Trophoblast cell (in vitro differentiated cells and primary cell): ENCODE measurements around the gene SIMC1.
"Not testable (repeated sequence)": the region's sequence is repeated elsewhere in the genome, so short reads cannot be mapped to it uniquely, and the experiment has no call there.

Source experiments
- DNase-seq, 2 donors: peaks; one replicate each; pipeline ENCODE4 v3.0.0-alpha.2; 2016
- H2AFZ ChIP-seq: 2 replicates; pipeline ENCODE4 v1.6.1; 2013; ENCODE audit warnings: low read length, moderate library complexity, mild to moderate bottlenecking; ENCODE audit not compliant: insufficient read depth, poor library complexity
- H2AK5ac ChIP-seq: 2 replicates; pipeline ENCODE4 v1.6.1; 2013; ENCODE audit warnings: mild to moderate bottlenecking, low read length
- H2BK120ac ChIP-seq: 2 replicates; pipeline ENCODE4 v1.6.1; 2013; ENCODE audit warnings: low read length, mild to moderate bottlenecking, moderate library complexity; ENCODE audit not compliant: insufficient read depth, poor library complexity
- H2BK12ac ChIP-seq: 2 replicates; pipeline ENCODE4 v1.6.1; 2013; ENCODE audit warnings: mild to moderate bottlenecking, low read length, moderate library complexity
- H2BK5ac ChIP-seq: 2 replicates; pipeline ENCODE4 v1.6.1; 2013; ENCODE audit warnings: low read length, low read depth, moderate library complexity, mild to moderate bottlenecking; ENCODE audit not compliant: poor library complexity
- H3K14ac ChIP-seq: 2 replicates; pipeline ENCODE4 v1.6.1; 2013; ENCODE audit warnings: mild to moderate bottlenecking, low read length
- H3K18ac ChIP-seq: 2 replicates; pipeline ENCODE4 v1.6.1; 2013; ENCODE audit warnings: mild to moderate bottlenecking, low read length
- H3K23ac ChIP-seq: 2 replicates; pipeline ENCODE4 v1.6.1; 2013; ENCODE audit warnings: low read length
- H3K27ac ChIP-seq: 2 replicates; pipeline ENCODE4 v1.5.1; 2013; ENCODE audit warnings: low read depth, mild to moderate bottlenecking, inconsistent platforms, low read length, moderate library complexity
- H3K27me3 ChIP-seq: 2 replicates; pipeline ENCODE4 v1.6.1; 2013; ENCODE audit warnings: inconsistent platforms, mild to moderate bottlenecking, low read length, moderate library complexity; ENCODE audit not compliant: insufficient read depth
- H3K36me3 ChIP-seq, 2 experiments: 1 replicate in 1 of 2; 2 replicates in 1 of 2; pipeline ENCODE4 v1.6.1; 2013; ENCODE audit warnings: low read length in 2 of 2, mild to moderate bottlenecking in 2 of 2, moderate library complexity in 1 of 2; ENCODE audit not compliant: insufficient read depth in 2 of 2, control insufficient read depth in 1 of 2
- H3K4ac ChIP-seq: 2 replicates; pipeline ENCODE4 v1.6.1; 2013; ENCODE audit warnings: low read depth, mild to moderate bottlenecking, low read length, moderate library complexity
- H3K4me1 ChIP-seq, 2 experiments: 1 replicate in 1 of 2; 2 replicates in 1 of 2; pipeline ENCODE4 v1.6.1; 2013; ENCODE audit warnings: low read length in 2 of 2, mild to moderate bottlenecking in 2 of 2, moderate library complexity in 1 of 2; ENCODE audit not compliant: insufficient read depth in 2 of 2, control insufficient read depth in 1 of 2
- H3K4me2 ChIP-seq: 2 replicates; pipeline ENCODE4 v1.6.1; 2013; ENCODE audit warnings: inconsistent platforms, mild to moderate bottlenecking, low read length, moderate library complexity
- H3K4me3 ChIP-seq: 2 replicates; pipeline ENCODE4 v1.5.1; 2013; ENCODE audit warnings: mild to moderate bottlenecking, low read depth, low read length, inconsistent platforms
- H3K79me1 ChIP-seq: one replicate; pipeline ENCODE4 v1.6.1; 2013; ENCODE audit warnings: low read length
- H3K79me2 ChIP-seq: 2 replicates; pipeline ENCODE4 v1.6.1; 2013; ENCODE audit warnings: low read length, mild to moderate bottlenecking; ENCODE audit not compliant: control insufficient read depth, insufficient read depth, poor library complexity
- H3K9ac ChIP-seq: 2 replicates; pipeline ENCODE4 v1.6.1; 2013; ENCODE audit warnings: mild to moderate bottlenecking, low read length
- H3K9me3 ChIP-seq: 2 replicates; pipeline ENCODE4 v1.6.1; 2013; ENCODE audit warnings: low read depth, mild to moderate bottlenecking, control low read depth, inconsistent platforms, low read length; ENCODE audit not compliant: insufficient read depth
- H4K12ac ChIP-seq: 2 replicates; pipeline ENCODE4 v1.6.1; 2013; ENCODE audit warnings: low read depth, mild to moderate bottlenecking, low read length, moderate library complexity
- H4K8ac ChIP-seq: 2 replicates; pipeline ENCODE4 v1.6.1; 2013; ENCODE audit warnings: low read depth, mild to moderate bottlenecking, low read length, moderate library complexity
- H4K91ac ChIP-seq: one replicate; pipeline ENCODE4 v1.6.1; 2013; ENCODE audit warnings: low read depth, mild to moderate bottlenecking, low read length, moderate library complexity
- WGBS: extraction: QIAGEN DNeasy Blood & Tissue Kit; methylation state at CpG from one replicate; pipeline ENCODE4 v1.1.7; 2013; ENCODE audit warnings: missing lambda C conversion rate; ENCODE audit not compliant: insufficient read length, insufficient coverage; ENCODE audit errors: extremely low coverage; 5-methylcytosine and 5-hydroxymethylcytosine counted together

SIMC1 gene

DNA sequence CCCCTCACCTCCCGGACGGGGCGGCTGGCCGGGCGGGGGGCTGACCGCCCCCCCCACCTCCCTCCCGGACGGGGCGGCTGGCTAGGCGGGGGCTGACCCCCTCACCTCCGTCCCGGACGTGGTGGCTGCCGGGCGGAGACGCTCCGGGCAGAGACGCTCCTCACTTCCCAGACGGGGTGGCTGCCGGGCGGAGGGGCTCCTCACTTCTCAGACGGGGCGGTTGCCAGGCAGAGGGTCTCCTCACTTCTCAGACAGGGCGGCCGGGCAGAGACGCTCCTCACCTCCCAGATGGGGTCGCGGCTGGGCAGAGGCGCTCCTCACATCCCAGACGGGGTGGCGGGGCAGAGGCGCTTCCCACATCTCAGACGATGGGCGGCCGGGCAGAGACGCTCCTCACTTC, 13.9 kb downstream of the SIMC1 start:
- DNase-seq, H3K4me2 ChIP-seq, H3K18ac ChIP-seq, H3K14ac ChIP-seq, H3K9ac ChIP-seq, H2BK120ac ChIP-seq, H4K91ac ChIP-seq, H3K4me3 ChIP-seq, H3K79me1 ChIP-seq, H3K27ac ChIP-seq, H2BK12ac ChIP-seq, H3K23ac ChIP-seq, H3K36me3 ChIP-seq, H3K27me3 ChIP-seq, H3K79me2 ChIP-seq, H2AFZ ChIP-seq, H3K4me1 ChIP-seq, H3K9me3 ChIP-seq, H4K12ac ChIP-seq, H2BK5ac ChIP-seq, H3K4ac ChIP-seq, H2AK5ac ChIP-seq, H4K8ac ChIP-seq: not testable (repeated sequence)
- WGBS = no CpG with 5 or more reads among the region's 36 CpGs

DNA sequence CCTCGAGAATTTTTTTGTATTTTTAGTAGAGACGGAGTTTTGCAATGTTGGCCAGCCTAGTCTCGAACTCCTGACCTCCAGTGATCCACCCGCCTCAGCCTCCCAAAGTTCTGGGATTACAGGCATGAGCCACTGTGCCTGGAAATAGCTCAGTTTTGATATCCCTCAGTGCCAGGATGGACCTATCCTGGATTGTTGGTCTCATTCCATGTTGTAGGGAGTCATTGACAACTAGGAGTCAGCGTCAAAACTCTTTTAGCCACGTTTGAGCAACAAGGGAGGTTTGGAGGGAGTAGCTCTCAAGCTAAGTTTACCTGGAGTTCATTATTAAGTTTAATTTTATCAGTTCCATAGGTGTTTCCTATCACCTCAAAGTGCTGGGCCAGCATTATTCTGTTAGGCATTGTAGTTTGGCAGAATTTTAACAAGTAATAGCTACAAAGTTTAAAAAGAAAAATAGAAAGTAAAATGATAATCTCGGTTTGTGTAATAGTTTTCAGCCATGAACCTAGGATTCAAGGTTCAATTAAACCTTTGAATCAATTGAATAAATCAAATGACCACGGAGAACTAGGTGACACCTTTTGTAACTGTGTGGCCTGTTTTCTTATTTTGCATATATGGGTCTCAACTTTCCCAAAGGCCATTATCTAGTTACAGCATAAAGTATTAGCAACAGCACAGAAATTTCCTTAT, 15.3 kb downstream of the SIMC1 start:
- H3K9ac ChIP-seq, H3K36me3 ChIP-seq, H2BK120ac ChIP-seq, H3K18ac ChIP-seq, H3K79me1 ChIP-seq, H3K79me2 ChIP-seq, H4K91ac ChIP-seq, H2BK5ac ChIP-seq, DNase-seq, H3K27me3 ChIP-seq, H2AK5ac ChIP-seq, H4K12ac ChIP-seq, H3K4me1 ChIP-seq, H3K9me3 ChIP-seq, H3K23ac ChIP-seq, H3K4me2 ChIP-seq, H2AFZ ChIP-seq, H4K8ac ChIP-seq, H3K4me3 ChIP-seq, H2BK12ac ChIP-seq, H3K27ac ChIP-seq, H3K14ac ChIP-seq, H3K4ac ChIP-seq: not testable (repeated sequence)
- no CpG with 5 or more reads among the region's 8 CpGs for WGBS

DNA sequence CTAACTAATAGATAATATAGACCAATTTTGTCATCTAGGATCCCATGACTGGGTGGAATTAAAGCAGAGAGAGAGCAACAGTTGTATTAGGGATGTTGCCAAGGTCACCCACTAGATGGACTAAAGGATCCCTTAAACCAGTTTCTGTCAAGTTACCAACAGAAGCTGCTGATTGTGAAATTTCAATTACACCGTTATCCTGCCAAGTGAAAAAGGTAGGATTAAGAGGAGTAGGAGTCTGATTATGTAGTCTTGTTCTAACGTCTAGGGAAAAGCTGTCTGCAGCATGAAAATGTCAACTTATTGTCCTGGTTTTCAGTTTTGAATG, 15.8 kb downstream of the SIMC1 start:
- H4K8ac ChIP-seq, H3K9me3 ChIP-seq, H2BK12ac ChIP-seq, H3K9ac ChIP-seq, H3K4ac ChIP-seq, H2BK5ac ChIP-seq, H3K79me2 ChIP-seq, H3K27ac ChIP-seq, H4K91ac ChIP-seq, H2AK5ac ChIP-seq, H3K18ac ChIP-seq, H3K79me1 ChIP-seq, H3K36me3 ChIP-seq, H2AFZ ChIP-seq, H3K27me3 ChIP-seq, H3K4me3 ChIP-seq, H3K14ac ChIP-seq, H3K4me2 ChIP-seq, H3K23ac ChIP-seq, H3K4me1 ChIP-seq, H4K12ac ChIP-seq, H2BK120ac ChIP-seq, DNase-seq: not testable (repeated sequence)
- WGBS = no CpG with 5 or more reads among the region's 2 CpGs

DNA sequence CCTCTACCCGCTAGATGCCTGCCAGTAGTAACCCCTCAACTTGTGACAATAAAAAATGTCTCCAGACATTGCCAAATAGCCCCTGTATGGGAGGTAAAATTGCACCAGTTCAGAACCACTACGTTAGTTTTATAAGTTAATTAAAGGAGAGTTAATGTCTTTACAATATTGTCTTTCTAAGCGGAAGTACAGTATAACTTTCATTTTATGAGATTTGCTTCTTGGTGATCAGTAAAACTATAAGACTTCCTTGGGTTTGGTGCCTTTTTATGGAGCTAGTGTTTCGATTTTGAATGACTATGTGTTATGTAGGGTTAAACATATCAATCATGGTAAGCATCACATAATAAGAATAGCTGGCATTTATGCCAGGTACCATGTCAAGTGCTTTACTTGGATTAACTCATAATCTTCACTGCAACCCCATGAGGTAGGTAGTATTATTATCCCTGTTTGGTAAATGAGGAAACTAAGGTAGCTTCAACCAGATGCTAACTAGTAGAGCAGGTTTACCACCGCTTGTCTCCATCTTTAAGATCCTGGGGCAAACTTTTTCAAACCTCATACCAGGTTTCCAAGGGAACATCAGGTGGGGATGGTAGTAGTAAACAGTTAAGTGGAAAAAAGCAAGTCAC, 19.8 kb downstream of the SIMC1 start:
- H3K4me1 ChIP-seq, H3K9ac ChIP-seq, H3K23ac ChIP-seq, H3K79me1 ChIP-seq, H3K14ac ChIP-seq, H2AK5ac ChIP-seq, H3K4me2 ChIP-seq, H4K8ac ChIP-seq, H3K18ac ChIP-seq, H3K36me3 ChIP-seq, H4K91ac ChIP-seq, H3K4ac ChIP-seq, H3K27me3 ChIP-seq, H3K27ac ChIP-seq, H2BK5ac ChIP-seq, H2AFZ ChIP-seq, H2BK12ac ChIP-seq, H3K9me3 ChIP-seq, H2BK120ac ChIP-seq, H4K12ac ChIP-seq, DNase-seq, H3K79me2 ChIP-seq, H3K4me3 ChIP-seq: not testable (repeated sequence)
- no CpG with 5 or more reads among the region's 5 CpGs for WGBS
